Activated T-cell treated with anti-CD3 and anti-CD28 coated beads, Interleukin-2, amount 50 U/mL, for 24 hours (primary cell): ENCODE measurements around the gene SASH3.
A peak's percentile ranks its signal among the peaks of the same experiment; 100 is the strongest.

Source experiments
- DNase-seq: peaks from one replicate; pipeline ENCODE4 v3.0.0-alpha.2; 2020
- H3K27ac Mint-ChIP-seq: 2 replicates; pipeline ENCODE4 v1.8.0; 2020; ENCODE audit warnings: mild to moderate bottlenecking, mixed read lengths
- H3K27me3 Mint-ChIP-seq: 2 replicates; pipeline ENCODE4 v1.8.0; 2020; ENCODE audit warnings: mixed read lengths
- H3K36me3 Mint-ChIP-seq: 2 replicates; pipeline ENCODE4 v1.8.0; 2020; ENCODE audit warnings: low read depth, mixed read lengths
- H3K4me1 Mint-ChIP-seq: 2 replicates; pipeline ENCODE4 v1.8.0; 2020; ENCODE audit warnings: low read depth, mixed read lengths
- H3K4me3 Mint-ChIP-seq: 2 replicates; pipeline ENCODE4 v1.8.0; 2020; ENCODE audit warnings: mild to moderate bottlenecking, moderate library complexity, mixed read lengths
- H3K9me3 Mint-ChIP-seq: 2 replicates; pipeline ENCODE4 v1.8.0; 2020; ENCODE audit warnings: mixed read lengths

SASH3 gene

DNA sequence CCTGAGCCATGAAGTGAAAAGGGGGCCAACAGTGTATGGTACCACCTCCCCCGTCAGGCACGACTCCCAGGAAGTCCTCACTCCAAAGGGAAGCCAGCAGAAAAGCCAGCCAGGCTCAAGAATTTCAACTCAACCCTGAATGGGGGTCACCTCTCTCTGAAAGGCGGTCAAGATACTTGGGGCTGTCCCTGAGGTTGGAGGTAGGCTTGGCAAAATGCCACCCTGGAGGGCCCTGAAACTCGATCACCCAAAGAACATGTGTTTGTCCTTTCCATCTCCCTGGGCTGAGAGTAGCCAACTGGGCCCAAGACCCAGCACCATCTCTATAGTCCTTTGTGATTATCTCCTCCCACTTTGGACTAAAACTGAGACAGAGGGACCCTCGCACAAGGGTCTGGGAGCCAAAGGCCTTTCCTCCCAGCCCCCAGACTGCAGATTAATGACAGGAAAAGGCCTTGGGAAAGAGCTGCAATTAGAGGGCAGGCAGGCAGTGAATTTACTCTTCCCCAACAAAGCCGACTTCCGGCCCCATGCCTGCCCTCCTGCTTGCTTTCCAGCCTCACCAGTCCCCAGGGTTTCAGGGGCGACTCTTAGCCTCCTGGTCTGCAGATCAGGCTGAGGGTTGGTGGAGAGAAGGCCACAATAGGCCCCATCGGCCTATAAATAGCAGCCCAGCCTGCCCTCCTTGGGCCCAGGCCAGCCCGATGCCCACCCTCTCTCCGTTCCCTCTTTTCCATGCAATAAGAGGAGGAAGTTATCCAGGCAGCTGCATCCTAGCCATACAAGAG is 5.6 kb downstream of the SASH3 start:
- H3K4me3 Mint-ChIP-seq = peak overlapping the region; percentile 65
- H3K27ac Mint-ChIP-seq = peak overlapping the region; percentile 92
- DNase-seq = no peak
- no peaks in the 10 kb centered on the region for H3K27me3 Mint-ChIP-seq
- peaks cover 87% of the 10 kb centered on the region for H3K36me3 Mint-ChIP-seq
- peaks cover 62% of the 10 kb centered on the region for H3K4me1 Mint-ChIP-seq
- no peaks in the 10 kb centered on the region for H3K9me3 Mint-ChIP-seq

GRCh38 chrX:129786210-129786651 is 6.5 kb downstream of the SASH3 start:
- no peaks in the 10 kb centered on the region for H3K9me3 Mint-ChIP-seq
- H3K4me1 Mint-ChIP-seq = peaks cover 59% of the 10 kb centered on the region
- H3K36me3 Mint-ChIP-seq = peaks cover 88% of the 10 kb centered on the region
- peak overlapping the region; percentile 65 for H3K4me3 Mint-ChIP-seq
- no peak for DNase-seq
- H3K27ac Mint-ChIP-seq = peak overlapping the region; percentile 92
- H3K27me3 Mint-ChIP-seq = no peaks in the 10 kb centered on the region

DNA sequence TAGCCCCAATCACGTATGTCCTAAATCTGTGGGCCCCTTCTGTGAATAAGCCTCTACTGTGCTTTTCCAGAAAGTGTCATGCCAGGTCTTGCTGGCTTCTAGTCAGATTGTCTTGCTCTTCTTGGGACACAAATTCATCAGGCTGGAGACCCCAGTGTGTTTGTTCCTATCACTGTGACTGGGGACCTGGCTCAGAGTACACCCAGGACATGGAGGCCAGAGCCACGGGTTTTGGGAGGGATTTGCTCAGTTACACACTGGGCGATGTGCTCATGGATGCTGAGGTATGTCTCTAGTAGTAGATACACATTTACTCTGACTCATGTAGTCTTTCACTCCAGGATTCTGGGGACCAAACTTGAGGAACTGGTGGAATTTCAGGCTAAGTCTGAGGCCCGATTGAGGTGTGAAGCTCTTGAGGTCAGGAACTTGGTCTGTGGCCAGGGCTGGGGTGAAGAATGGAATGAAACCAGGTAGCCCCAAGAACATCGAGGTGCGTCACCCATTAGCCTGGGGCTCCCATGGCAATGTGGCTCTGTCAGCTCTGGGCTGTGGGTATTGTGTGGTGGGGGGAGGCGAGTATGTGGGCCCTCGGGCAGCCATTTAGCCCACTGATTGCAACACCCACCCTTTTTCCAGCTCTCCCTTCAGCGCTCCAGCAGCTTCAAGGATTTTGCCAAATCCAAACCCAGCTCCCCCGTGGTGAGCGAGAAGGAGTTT is 7.7 kb downstream of the SASH3 start:
- H3K27ac Mint-ChIP-seq = peak overlapping the region; percentile 89
- DNase-seq = no peak
- H3K36me3 Mint-ChIP-seq = peaks cover 89% of the 10 kb centered on the region
- no peaks in the 10 kb centered on the region for H3K27me3 Mint-ChIP-seq
- H3K4me3 Mint-ChIP-seq = peak overlapping the region; percentile 2
- H3K4me1 Mint-ChIP-seq = peaks cover 48% of the 10 kb centered on the region
- no peaks in the 10 kb centered on the region for H3K9me3 Mint-ChIP-seq

DNA sequence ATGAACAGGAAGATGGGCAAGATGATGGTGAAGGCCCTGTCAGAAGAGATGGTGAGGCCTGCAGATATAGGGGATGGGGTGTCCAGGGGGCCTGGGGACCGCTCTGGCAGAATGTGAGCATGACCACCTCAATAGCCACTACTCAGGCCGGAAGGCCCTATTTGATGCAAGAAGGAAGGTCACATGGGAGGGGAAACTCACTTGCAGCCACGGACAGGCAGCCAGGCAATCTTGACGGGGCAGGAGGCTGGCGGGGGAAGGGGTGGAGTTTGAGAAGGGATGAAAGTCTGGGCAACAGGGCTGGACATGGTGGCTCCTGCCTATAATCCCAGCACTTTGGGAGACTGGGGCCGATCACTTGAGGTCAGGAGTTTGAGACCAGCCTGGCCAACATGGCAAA is 8.8 kb downstream of the SASH3 start:
- Mint-ChIP-seq H3K4me1 (peaks cover 39% of the 10 kb centered on the region), H3K4me3 (no peak overlapping the region), H3K9me3 (no peaks in the 10 kb centered on the region), H3K27me3 (no peaks in the 10 kb centered on the region), H3K36me3 (peaks cover 89% of the 10 kb centered on the region), H3K27ac (peak overlapping the region; percentile 77)
- DNase-seq = no peak

DNA sequence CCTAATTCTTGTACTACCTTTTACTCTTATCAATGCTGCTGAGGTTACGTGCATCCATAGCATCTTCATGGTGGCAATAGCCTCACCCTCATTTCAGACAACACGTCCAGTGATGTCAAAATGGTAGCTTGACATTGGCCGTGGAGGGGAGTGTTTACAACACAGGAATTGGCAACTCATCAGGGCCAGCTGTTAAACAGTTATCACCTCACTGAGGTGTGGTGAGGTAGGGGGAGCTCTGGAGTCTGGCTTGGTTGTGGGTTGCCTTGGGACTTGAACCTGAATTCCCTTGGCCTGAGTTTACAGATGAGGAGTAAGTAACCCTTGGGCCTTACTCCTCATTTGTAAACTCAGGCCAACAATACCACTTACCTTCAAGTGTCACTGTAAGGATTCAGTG is 10.4 kb downstream of the SASH3 start:
- Mint-ChIP-seq H3K36me3 (peaks cover 90% of the 10 kb centered on the region), H3K27ac (peak overlapping the region; percentile 69)

GRCh38 chrX:129790808-129791207 is 11.1 kb downstream of the SASH3 start:
- Mint-ChIP-seq H3K27me3 (no peaks in the 10 kb centered on the region), H3K4me1 (peaks cover 19% of the 10 kb centered on the region), H3K9me3 (no peaks in the 10 kb centered on the region), H3K4me3 (no peak overlapping the region), H3K27ac (peak overlapping the region; percentile 53), H3K36me3 (peaks cover 90% of the 10 kb centered on the region)
- DNase-seq = peak; percentile 9

More for the DNA sequence above, 10.4 kb downstream of the SASH3 start:
- H3K4me1 Mint-ChIP-seq = peaks cover 25% of the 10 kb centered on the region
- H3K4me3 Mint-ChIP-seq = no peak overlapping the region
- peak; percentile 12 for DNase-seq
- H3K9me3 Mint-ChIP-seq = no peaks in the 10 kb centered on the region
- no peaks in the 10 kb centered on the region for H3K27me3 Mint-ChIP-seq

- H3K27ac Mint-ChIP-seq = peak overlapping the region; percentile 17
- H3K4me3 Mint-ChIP-seq = no peak overlapping the region
- peaks cover 13% of the 10 kb centered on the region for H3K4me1 Mint-ChIP-seq
- no peaks in the 10 kb centered on the region for H3K27me3 Mint-ChIP-seq
- peak; percentile 27 for DNase-seq
- peaks cover 89% of the 10 kb centered on the region for H3K36me3 Mint-ChIP-seq
- H3K9me3 Mint-ChIP-seq = no peaks in the 10 kb centered on the region
Observed at GRCh38 chrX:129791336-129791735, 11.6 kb downstream of the SASH3 start.

GRCh38 chrX:129791961-129792570 is 12.3 kb downstream of the SASH3 start:
- Mint-ChIP-seq H3K4me1 (peaks cover 10% of the 10 kb centered on the region), H3K9me3 (no peaks in the 10 kb centered on the region), H3K4me3 (no peak overlapping the region), H3K27me3 (no peaks in the 10 kb centered on the region), H3K36me3 (peaks cover 89% of the 10 kb centered on the region), H3K27ac (peak overlapping the region; percentile 59)
- peak; percentile 18 for DNase-seq

- H3K27me3 Mint-ChIP-seq = no peaks in the 10 kb centered on the region
- no peak overlapping the region for H3K4me3 Mint-ChIP-seq
- H3K27ac Mint-ChIP-seq = peak overlapping the region; percentile 59
- no peaks in the 10 kb centered on the region for H3K9me3 Mint-ChIP-seq
- peaks cover 8% of the 10 kb centered on the region for H3K4me1 Mint-ChIP-seq
- H3K36me3 Mint-ChIP-seq = peaks cover 87% of the 10 kb centered on the region
- peak; percentile 25 for DNase-seq
Observed at GRCh38 chrX:129792586-129793291, 13.0 kb downstream of the SASH3 start.

GRCh38 chrX:129793604-129794191 is 13.9 kb downstream of the SASH3 start:
- no peaks in the 10 kb centered on the region for H3K27me3 Mint-ChIP-seq
- H3K4me3 Mint-ChIP-seq = no peak overlapping the region
- H3K36me3 Mint-ChIP-seq = peaks cover 88% of the 10 kb centered on the region
- peak; percentile 27 for DNase-seq
- H3K4me1 Mint-ChIP-seq = peaks cover 14% of the 10 kb centered on the region
- no peaks in the 10 kb centered on the region for H3K9me3 Mint-ChIP-seq
- H3K27ac Mint-ChIP-seq = peak overlapping the region; percentile 33

DNA sequence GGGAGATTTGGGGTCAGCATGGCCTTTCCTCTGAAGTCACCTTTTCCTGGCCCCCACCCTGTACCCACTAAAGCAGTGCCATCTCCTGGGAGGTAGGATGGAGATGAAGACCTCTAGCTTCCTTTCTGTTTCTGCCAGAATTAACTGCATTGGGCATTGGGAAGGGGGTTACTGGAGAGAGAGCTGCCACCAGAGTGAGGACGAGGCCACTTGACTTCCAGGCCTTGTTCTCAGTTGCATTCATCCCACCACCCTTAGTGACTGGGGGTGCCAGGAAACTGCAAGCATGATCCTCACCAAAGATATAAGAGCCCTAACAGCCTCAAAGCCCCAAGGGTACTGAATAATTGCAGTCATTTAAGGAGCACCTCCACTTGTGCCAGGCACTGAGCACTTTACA is 15.8 kb downstream of the SASH3 start:
- H3K36me3 Mint-ChIP-seq = peaks cover 80% of the 10 kb centered on the region
- no peaks in the 10 kb centered on the region for H3K27me3 Mint-ChIP-seq
- no peaks in the 10 kb centered on the region for H3K9me3 Mint-ChIP-seq
- peak overlapping the region; percentile 66 for H3K27ac Mint-ChIP-seq
- no peak overlapping the region for H3K4me3 Mint-ChIP-seq
- DNase-seq = no peak
- H3K4me1 Mint-ChIP-seq = peaks cover 24% of the 10 kb centered on the region

GRCh38 chrX:129797251-129797906 is 17.6 kb downstream of the SASH3 start:
- Mint-ChIP-seq H3K4me1 (peaks cover 24% of the 10 kb centered on the region), H3K4me3 (no peak overlapping the region), H3K36me3 (peaks cover 62% of the 10 kb centered on the region), H3K9me3 (no peaks in the 10 kb centered on the region), H3K27ac (peak overlapping the region; percentile 59), H3K27me3 (peaks cover 2% of the 10 kb centered on the region)
- DNase-seq = no peak

GRCh38 chrX:129798456-129798855 is 18.7 kb downstream of the SASH3 start:
- H3K4me1 Mint-ChIP-seq = peaks cover 24% of the 10 kb centered on the region
- H3K4me3 Mint-ChIP-seq = no peak overlapping the region
- no peaks in the 10 kb centered on the region for H3K9me3 Mint-ChIP-seq
- peaks cover 52% of the 10 kb centered on the region for H3K36me3 Mint-ChIP-seq
- H3K27me3 Mint-ChIP-seq = peaks cover 2% of the 10 kb centered on the region
- DNase-seq = no peak
- peak overlapping the region; percentile 76 for H3K27ac Mint-ChIP-seq
